ENCODE measurements around the gene TCFL5.

TCFL5 gene

DNA sequence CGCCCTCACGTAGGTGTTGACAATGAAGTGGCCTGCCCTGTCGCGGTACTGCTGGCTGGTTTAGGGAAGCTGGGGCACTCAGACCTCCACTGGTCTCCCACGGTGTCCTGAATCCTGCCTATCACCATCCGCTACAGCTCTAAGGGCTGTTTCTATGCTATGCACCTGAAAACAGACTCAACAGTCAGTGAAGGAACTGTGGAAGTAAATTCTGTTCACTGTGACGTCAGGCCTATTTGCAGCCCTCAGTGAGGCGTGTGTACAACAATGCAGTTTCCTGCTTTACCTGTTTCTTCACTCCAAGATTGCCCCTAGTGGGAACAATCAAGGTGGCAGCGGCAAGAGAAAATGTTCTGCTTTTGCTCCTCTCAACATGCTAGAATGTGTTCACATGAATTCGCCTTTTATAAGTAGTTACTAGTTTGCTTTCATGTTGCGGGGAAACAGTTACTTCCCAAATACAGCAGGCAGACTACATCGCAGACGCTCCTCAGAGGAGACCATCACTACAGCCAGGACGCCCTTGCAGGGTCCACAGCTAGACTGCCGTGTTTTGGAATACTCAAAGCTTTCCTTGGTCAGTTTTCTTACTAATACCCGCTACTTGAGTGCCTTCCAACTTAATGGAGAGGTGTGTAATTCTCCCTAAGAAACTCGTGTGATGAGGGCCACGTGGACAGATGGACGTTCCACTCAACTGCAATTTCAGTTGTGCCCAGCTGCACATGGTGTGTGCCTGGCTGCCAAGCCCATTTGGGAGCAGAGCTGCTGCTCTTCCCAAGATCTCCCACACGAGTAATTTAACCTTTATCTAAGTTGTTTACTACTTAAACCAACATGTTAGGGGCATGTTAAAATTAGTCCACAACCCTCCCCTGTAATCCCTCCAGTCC, 39.3 kb upstream of the TCFL5 start:
- H3K4me3 ChIP-seq (ENCODE audit: low read length): no peak overlapping the region
- peaks cover 20% of the 10 kb centered on the region for H3K36me3 ChIP-seq (ENCODE audit: control insufficient read depth, insufficient read depth, low read length)
- H3K9ac ChIP-seq (ENCODE audit: low read length): no peak overlapping the region
- H3K27me3 ChIP-seq (ENCODE audit: control insufficient read depth, insufficient read depth, low read length): no peaks in the 10 kb centered on the region
- no peak overlapping the region for H3K27ac ChIP-seq (ENCODE audit: low read depth, low read length)
- H3K4me1 ChIP-seq (ENCODE audit: control insufficient read depth, insufficient read depth, low read length): peaks cover 17% of the 10 kb centered on the region

DNA sequence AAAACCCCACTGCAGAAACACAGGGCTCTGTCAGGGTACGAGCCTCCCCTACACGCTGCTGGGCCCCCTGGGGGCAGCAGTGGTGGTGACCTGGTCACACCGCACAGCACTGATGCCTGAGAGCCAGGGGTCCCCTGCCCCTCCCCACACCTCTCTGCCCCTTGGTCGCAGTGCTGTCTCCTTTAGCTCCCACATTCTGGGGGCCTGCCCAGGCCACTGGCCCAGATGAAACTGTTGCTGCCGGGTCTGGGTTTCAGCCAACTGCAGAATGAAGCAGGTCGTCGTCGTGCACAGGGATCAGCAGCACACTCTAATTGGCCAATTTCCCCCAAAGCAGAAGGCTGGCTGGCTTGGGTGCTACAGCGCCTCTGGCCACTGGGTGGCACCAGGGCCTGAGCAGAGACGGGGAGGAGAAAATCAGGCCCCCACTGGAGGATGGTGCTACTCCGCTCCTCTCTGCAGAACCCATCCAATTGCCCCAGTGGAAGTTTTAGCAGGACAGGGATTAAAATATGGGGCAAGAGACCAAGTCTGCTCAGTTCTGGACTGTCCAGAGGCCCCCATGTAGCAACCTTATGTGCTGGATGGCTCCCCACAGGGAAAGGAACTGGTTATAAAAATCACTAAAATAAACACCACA, 38.5 kb upstream of the TCFL5 start:
- H3K27ac ChIP-seq (ENCODE audit: low read depth, low read length): no peak overlapping the region

DNA sequence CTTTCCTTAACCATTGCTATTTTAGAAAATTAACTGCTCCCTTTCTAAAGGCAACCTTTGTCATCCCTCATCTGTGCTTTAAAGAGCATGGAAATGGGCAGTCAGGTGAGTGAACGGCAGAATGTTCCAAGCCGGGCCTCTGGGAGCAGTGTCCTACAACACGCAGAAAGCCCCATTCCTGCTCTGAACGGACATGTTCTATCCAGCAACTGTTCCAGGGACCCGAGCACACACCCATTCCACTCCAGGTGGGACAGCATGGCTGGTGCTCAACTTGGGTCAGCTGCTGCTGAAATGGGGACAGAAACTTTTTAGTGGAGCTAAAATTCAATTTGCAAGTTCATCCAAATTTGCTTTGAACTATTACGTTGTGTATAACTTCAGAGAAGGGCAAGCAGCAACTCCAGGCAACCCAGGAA, 38.0 kb upstream of the TCFL5 start:
- Histone ChIP-seq H3K4me3 (ENCODE audit: low read length) (peak overlapping the region; percentile 30), H3K27ac (ENCODE audit: low read depth, low read length) (no peak overlapping the region), H3K27me3 (ENCODE audit: control insufficient read depth, insufficient read depth, low read length) (no peaks in the 10 kb centered on the region), H3K36me3 (ENCODE audit: control insufficient read depth, insufficient read depth, low read length) (peaks cover 11% of the 10 kb centered on the region), H3K4me1 (ENCODE audit: control insufficient read depth, insufficient read depth, low read length) (peaks cover 17% of the 10 kb centered on the region), H3K9ac (ENCODE audit: low read length) (no peak overlapping the region)

More for the DNA sequence above, 38.5 kb upstream of the TCFL5 start:
- H3K4me1 ChIP-seq (ENCODE audit: control insufficient read depth, insufficient read depth, low read length): peaks cover 17% of the 10 kb centered on the region
- H3K27me3 ChIP-seq (ENCODE audit: control insufficient read depth, insufficient read depth, low read length): no peaks in the 10 kb centered on the region
- H3K4me3 ChIP-seq (ENCODE audit: low read length): peak overlapping the region; percentile 30
- peak overlapping the region; percentile 12 for H3K9ac ChIP-seq (ENCODE audit: low read length)
- H3K36me3 ChIP-seq (ENCODE audit: control insufficient read depth, insufficient read depth, low read length): peaks cover 14% of the 10 kb centered on the region

DNA sequence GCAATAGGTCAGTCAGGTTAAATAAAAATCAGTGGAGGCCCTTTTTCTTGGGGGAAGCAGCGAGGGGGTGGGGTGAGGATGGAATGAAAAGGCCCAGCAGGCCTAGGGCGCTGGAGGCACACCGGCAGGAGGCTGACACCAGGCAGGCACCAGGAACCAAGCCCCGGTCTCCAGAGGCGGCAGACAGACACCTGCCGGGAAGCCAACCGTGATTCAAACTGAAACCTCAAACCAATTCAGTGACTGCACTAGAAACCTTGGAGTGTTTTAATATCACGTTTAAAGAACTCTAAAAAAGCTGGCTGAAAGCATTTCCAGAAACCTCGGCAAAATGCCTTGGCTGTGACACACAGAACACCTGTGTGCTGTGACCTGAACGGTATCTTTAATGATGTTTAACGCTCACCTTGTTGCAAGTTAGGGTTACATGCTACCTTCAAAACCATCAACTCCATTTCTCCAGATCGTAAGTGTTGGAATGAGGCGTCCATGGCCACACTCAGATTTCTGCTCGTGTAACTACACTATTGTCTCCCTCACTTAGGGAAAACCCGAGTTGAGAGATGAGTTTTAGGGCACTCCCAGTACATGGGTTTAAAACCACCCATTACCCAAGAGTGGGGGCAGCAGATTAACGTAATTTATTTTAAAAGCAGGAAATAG, 37.5 kb upstream of the TCFL5 start:
- Histone ChIP-seq H3K9ac (ENCODE audit: low read length) (no peak overlapping the region), H3K36me3 (ENCODE audit: control insufficient read depth, insufficient read depth, low read length) (peaks cover 12% of the 10 kb centered on the region)

DNA sequence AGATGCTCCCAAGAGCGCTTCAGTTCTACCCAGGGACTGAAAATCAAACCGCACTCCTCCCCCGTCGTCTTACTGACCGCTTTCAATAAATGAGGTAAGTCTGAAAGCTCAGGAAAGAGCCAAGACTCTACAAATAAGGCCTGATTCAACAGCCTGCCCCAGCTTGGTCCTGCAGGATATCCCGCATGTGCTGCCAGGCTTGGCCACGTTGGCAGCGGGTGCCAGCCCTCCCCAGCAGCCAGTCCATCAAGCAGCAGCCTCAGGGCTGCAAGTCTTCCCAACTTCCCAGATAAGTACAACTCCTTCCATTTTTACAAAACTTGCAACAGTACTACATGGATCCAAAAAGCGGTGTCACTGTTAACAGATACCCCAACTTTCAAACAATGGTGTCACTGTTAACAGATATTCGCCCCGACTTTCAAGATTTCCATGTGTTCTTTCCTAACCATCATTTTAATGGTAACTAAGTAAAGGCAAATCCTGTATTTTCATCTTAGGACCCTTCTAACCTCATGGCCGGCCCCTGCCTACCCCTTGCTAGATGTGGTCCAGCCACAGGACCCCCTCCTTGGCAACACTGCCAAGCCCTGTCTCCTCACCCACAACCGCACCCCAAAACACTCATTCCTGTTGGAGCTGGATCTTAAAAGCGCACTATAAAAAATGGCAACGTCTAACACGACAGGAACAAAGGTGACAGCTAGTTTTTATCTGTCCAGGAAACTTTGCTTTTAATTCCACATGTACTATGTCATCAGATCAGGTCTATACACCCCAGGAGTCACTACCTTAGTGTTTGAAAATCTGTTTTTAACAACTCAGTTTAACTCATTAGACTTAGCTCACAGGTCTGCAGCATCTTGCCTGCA, 36.7 kb upstream of the TCFL5 start:
- H3K27ac ChIP-seq (ENCODE audit: low read depth, low read length): peak overlapping the region; percentile 68
- no peaks in the 10 kb centered on the region for H3K27me3 ChIP-seq (ENCODE audit: control insufficient read depth, insufficient read depth, low read length)
- H3K36me3 ChIP-seq (ENCODE audit: control insufficient read depth, insufficient read depth, low read length): peaks cover 20% of the 10 kb centered on the region
- no peak overlapping the region for H3K4me3 ChIP-seq (ENCODE audit: low read length)
- no peak overlapping the region for H3K9ac ChIP-seq (ENCODE audit: low read length)
- H3K4me1 ChIP-seq (ENCODE audit: control insufficient read depth, insufficient read depth, low read length): peaks cover 17% of the 10 kb centered on the region

More for the DNA sequence above, 37.5 kb upstream of the TCFL5 start:
- Histone ChIP-seq H3K4me1 (ENCODE audit: control insufficient read depth, insufficient read depth, low read length) (peaks cover 17% of the 10 kb centered on the region), H3K27me3 (ENCODE audit: control insufficient read depth, insufficient read depth, low read length) (no peaks in the 10 kb centered on the region), H3K27ac (ENCODE audit: low read depth, low read length) (no peak overlapping the region), H3K4me3 (ENCODE audit: low read length) (no peak overlapping the region)

DNA sequence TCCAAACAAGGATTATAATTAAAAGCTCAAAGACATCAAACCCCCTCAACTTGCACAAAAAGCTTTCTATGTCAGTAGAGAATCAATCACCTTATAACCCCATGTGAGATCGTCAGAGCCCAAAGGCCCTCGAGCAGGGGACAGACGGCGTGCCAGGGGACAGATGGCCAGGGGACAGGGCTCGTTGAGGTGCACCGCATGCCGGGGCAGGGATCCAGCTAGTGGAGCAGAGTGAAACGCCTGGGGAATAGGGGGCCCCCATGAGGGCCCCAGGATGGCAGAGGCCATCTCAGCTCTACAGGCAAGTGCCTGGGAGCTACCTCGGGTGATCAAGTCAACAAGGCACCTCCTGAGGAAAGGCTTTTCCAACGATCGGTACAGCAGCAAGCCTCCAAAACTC, 36.0 kb upstream of the TCFL5 start:
- Histone ChIP-seq H3K36me3 (ENCODE audit: control insufficient read depth, insufficient read depth, low read length) (peaks cover 18% of the 10 kb centered on the region), H3K27ac (ENCODE audit: low read depth, low read length) (peak overlapping the region; percentile 68), H3K4me1 (ENCODE audit: control insufficient read depth, insufficient read depth, low read length) (peaks cover 17% of the 10 kb centered on the region), H3K9ac (ENCODE audit: low read length) (no peak overlapping the region), H3K27me3 (ENCODE audit: control insufficient read depth, insufficient read depth, low read length) (no peaks in the 10 kb centered on the region), H3K4me3 (ENCODE audit: low read length) (no peak overlapping the region)

DNA sequence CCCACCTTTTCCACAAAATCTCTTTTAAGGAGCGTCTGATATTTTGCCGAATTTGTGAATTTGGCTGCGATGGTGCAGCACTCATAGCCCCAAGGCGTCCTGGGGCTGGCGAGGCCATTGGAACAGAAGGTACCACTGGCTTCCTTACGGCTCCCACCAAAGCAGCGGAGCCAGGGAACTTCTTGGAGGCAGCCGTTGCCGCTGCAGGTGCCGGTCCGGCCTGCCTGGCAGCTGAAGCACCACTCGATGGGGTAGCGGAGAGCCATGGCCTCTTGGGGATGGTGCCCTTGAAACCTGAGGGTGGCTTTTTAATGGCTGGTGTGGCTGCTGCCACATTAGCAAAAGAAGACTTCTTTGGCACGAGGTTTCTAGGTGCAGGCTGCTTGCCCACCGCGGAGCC, 34.9 kb upstream of the TCFL5 start:
- Histone ChIP-seq H3K4me3 (ENCODE audit: low read length) (no peak overlapping the region), H3K36me3 (ENCODE audit: control insufficient read depth, insufficient read depth, low read length) (peaks cover 28% of the 10 kb centered on the region), H3K27me3 (ENCODE audit: control insufficient read depth, insufficient read depth, low read length) (no peaks in the 10 kb centered on the region), H3K4me1 (ENCODE audit: control insufficient read depth, insufficient read depth, low read length) (peaks cover 17% of the 10 kb centered on the region), H3K27ac (ENCODE audit: low read depth, low read length) (no peak overlapping the region), H3K9ac (ENCODE audit: low read length) (no peak overlapping the region)

DNA sequence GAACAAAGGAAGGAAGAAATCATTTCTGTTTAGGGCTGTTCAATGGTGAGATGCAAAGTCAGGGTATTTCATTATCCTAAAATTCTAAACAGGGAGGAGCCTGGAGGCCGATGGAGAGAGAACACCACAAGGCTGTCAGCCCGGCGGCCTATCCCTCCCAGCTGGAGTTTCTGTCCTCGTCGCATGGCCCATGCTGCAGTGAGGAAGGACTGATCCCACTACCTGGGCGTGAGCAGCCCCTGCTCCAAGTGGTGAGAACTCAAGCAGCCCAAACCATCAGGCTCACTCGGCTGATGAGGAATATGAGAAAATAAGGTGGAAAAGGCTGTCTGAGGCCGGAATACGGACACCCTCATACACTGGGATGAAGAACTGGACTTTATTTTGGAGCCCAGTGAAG, 33.9 kb upstream of the TCFL5 start:
- Histone ChIP-seq H3K4me3 (ENCODE audit: low read length) (no peak overlapping the region), H3K27me3 (ENCODE audit: control insufficient read depth, insufficient read depth, low read length) (no peaks in the 10 kb centered on the region), H3K9ac (ENCODE audit: low read length) (no peak overlapping the region), H3K36me3 (ENCODE audit: control insufficient read depth, insufficient read depth, low read length) (peaks cover 38% of the 10 kb centered on the region), H3K27ac (ENCODE audit: low read depth, low read length) (no peak overlapping the region), H3K4me1 (ENCODE audit: control insufficient read depth, insufficient read depth, low read length) (peaks cover 15% of the 10 kb centered on the region)

DNA sequence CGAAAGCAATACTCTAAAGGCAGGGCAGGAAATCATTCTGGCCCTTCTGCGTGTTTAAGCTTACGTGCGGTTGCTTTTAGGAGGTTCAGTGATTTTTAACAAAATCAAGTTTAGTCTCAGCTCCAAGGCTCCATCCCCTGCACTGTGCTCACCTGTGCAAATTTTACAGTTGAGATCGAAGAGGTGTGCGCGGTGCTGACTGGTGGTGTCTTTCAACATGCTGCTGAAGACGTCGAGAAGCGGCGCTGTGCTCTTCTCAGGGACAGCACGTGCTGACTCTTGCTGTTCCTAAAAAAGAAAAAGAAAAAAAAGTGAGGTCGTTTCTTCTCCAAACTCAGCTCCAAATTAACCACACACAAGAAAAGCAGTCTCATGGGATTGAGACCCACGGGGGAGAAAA, 32.6 kb upstream of the TCFL5 start:
- H3K27me3 ChIP-seq (ENCODE audit: control insufficient read depth, insufficient read depth, low read length): no peaks in the 10 kb centered on the region
- H3K36me3 ChIP-seq (ENCODE audit: control insufficient read depth, insufficient read depth, low read length): peaks cover 50% of the 10 kb centered on the region
- no peak overlapping the region for H3K9ac ChIP-seq (ENCODE audit: low read length)
- H3K27ac ChIP-seq (ENCODE audit: low read depth, low read length): no peak overlapping the region
- peaks cover 5% of the 10 kb centered on the region for H3K4me1 ChIP-seq (ENCODE audit: control insufficient read depth, insufficient read depth, low read length)
- no peak overlapping the region for H3K4me3 ChIP-seq (ENCODE audit: low read length)

DNA sequence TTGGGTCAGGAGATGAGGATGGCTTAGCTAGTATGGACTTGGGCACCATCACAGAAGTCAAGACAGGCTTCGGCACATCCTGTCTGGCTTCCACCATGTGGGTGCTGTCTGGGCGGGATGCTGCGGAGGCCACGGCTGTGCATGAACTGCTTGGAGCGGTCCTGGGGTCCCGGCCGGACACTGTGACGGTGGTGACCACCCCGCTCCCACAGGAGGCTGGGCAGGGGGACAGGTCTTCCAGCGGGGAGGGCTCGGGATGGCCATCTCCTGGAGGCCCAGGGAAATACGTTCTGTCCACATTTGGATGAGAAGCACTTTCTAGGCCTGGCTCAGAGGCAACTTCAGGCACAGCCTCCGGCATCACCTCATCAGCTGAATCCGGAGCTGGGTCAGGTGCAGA, 32.1 kb upstream of the TCFL5 start:
- peaks cover 55% of the 10 kb centered on the region for H3K36me3 ChIP-seq (ENCODE audit: control insufficient read depth, insufficient read depth, low read length)
- H3K27me3 ChIP-seq (ENCODE audit: control insufficient read depth, insufficient read depth, low read length): no peaks in the 10 kb centered on the region
- H3K9ac ChIP-seq (ENCODE audit: low read length): no peak overlapping the region
- peaks cover 3% of the 10 kb centered on the region for H3K4me1 ChIP-seq (ENCODE audit: control insufficient read depth, insufficient read depth, low read length)
- H3K27ac ChIP-seq (ENCODE audit: low read depth, low read length): no peak overlapping the region
- no peak overlapping the region for H3K4me3 ChIP-seq (ENCODE audit: low read length)

DNA sequence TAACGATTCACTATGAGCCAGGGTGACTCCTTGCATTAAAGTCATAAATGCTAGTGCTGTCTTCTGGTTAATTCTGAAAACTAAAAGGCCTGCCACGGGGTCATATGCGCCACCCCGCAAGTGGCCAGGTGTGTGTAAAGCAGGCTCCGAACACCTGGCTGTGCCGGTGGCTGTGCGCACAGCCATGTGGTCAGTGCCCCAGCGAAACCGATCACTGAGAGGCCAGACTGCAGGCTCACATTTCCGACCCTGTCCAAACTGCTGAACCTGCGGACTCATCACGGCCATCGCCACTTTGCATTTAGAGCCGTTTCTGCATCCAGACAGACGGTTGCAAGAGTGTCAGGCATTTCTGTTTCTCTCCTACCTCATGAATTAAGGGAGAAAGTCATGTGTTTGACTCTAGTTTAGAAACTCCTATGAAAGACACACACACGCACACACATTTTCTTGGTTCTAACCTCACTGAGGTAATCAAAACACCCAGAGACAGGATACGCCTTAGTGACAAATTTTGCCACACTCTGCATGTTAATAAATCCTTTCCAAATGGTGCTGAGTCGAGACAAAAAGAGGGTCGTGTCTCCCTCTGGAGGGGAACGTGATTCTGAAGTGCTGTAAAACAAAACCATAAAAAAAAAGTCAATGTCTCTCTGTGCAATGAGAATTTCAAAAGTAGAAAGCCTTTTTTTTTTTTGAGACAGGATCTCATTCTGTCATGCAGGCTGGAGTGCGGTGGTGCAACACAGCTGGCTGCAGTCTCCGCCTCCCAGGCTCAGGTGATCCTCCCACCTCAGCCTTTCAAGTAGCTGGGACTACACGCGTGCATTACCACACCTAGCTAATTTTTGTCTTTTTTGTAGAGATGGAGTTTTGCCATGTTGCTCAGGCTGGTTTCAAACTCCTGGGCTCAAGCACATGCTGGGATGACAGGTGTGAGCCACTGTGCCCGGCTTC, 31.0 kb upstream of the TCFL5 start:
- Histone ChIP-seq H3K36me3 (ENCODE audit: control insufficient read depth, insufficient read depth, low read length) (peaks cover 61% of the 10 kb centered on the region), H3K4me3 (ENCODE audit: low read length) (no peak overlapping the region), H3K27me3 (ENCODE audit: control insufficient read depth, insufficient read depth, low read length) (no peaks in the 10 kb centered on the region), H3K27ac (ENCODE audit: low read depth, low read length) (no peak overlapping the region), H3K4me1 (ENCODE audit: control insufficient read depth, insufficient read depth, low read length) (peaks cover 2% of the 10 kb centered on the region), H3K9ac (ENCODE audit: low read length) (no peak overlapping the region)
